Measurements from ENCODE around the gene CD9.

Gene CD9

GRCh38 chr12:6192604-6193380 is 7.4 kb upstream of the CD9 start:
- no peak overlapping the region for H3K4me3 ChIP-seq (ENCODE audit: low read depth, low read length)
- TF ChIP-seq CTCF (conservative IDR thresholded peaks at IDR 0.05; ENCODE audit: low read depth, low read length), result no peak
- DNase-seq (ENCODE audit: low read depth), result no peak

DNA sequence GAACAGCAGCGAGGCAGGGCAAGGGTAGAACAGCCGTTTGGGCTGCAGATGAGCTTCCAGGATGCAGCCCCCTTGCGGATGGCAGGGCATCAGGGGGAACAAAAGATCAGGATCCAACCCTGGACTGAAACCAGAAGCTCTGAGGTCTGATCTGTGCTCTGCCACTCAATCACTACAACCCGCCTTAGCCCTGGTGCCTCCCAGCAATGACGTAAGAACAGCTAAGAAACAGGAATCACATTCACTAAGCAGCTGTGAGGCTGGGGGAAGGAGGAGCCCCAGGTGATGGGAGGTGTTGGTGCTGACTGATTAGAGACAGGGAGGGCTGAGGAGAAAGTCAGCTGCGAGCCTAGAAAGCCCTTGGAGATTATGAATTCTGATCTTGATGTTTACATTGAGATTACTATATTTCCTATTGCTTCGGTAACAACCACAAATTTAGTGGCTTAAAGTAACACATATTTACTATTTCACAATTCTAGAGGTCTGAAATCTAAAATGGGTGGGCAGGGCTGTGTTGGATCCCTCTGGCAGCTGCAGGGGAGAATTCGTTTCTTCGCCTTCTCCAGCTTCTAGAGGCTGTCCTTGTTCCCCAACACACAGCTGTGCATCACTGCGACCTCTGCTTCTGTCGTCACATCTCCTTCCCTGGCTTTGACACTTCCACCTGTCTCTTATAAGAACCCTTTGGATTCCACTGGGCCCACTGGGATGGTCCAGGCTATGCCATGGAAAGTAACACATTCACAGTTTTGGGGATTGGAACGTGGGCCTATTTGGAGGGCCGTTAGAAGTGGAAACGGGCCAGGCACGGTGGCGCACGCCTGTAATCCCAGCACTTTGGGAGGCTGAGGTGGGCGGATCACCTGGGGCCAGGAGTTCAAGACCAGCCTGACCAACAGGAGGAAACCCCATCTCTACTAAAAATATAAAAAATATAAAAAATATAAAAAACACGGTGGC is 6.1 kb upstream of the CD9 start:
- H3K4me3 ChIP-seq (ENCODE audit: low read depth, low read length), result no peak overlapping the region
- DNase-seq (ENCODE audit: low read depth), result peak; percentile 36
- no peak for TF ChIP-seq CTCF (conservative IDR thresholded peaks at IDR 0.05; ENCODE audit: low read depth, low read length)

GRCh38 chr12:6195665-6196535 is 4.3 kb upstream of the CD9 start:
- TF ChIP-seq CTCF (conservative IDR thresholded peaks at IDR 0.05; ENCODE audit: low read depth, low read length), result peak; percentile 96
- DNase-seq (ENCODE audit: low read depth), result peak; percentile 71
- H3K4me3 ChIP-seq (ENCODE audit: low read depth, low read length), result no peak overlapping the region

GRCh38 chr12:6198051-6198450 is 2.1 kb upstream of the CD9 start:
- H3K4me3 ChIP-seq (ENCODE audit: low read depth, low read length), result no peak overlapping the region
- DNase-seq (ENCODE audit: low read depth), result no peak
- no peak for TF ChIP-seq CTCF (conservative IDR thresholded peaks at IDR 0.05; ENCODE audit: low read depth, low read length)

- H3K4me3 ChIP-seq (ENCODE audit: low read depth, low read length), result no peak overlapping the region
- DNase-seq (ENCODE audit: low read depth), result no peak
- no peak for TF ChIP-seq CTCF (conservative IDR thresholded peaks at IDR 0.05; ENCODE audit: low read depth, low read length)
Observed at GRCh38 chr12:6198556-6198955, 1.6 kb upstream of the CD9 start.

DNA sequence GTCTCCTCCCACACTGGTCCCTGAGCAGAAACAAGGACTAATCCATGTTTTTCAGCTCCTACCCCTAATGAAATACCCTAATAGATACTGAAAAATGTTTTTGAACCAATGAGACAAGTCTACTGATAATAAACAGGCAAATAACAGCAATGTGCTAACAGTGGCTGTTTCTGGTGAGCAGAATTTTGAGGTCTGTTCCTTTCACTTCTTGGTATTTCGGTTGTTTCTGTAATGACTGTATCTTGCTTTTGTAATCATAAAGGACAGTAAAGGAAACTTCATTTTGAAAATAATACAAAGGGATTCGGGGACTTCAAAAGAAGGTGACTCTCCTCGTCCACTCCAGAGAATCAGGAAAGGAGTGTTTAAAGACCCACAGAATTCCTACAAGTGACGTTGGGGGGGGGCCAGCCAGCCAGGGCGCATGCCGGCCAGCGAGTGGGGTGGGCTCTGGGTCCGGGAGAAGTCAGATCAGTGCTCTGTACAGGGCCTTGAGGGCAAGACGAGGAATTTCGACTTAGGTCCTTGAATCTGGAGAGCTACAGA is 1.1 kb upstream of the CD9 start:
- H3K4me3 ChIP-seq (ENCODE audit: low read depth, low read length), result peak overlapping the region; percentile 65
- TF ChIP-seq CTCF (conservative IDR thresholded peaks at IDR 0.05; ENCODE audit: low read depth, low read length), result no peak
- no peak for DNase-seq (ENCODE audit: low read depth)
